Skin of body (tissue), 2 donors: Measurements from ENCODE around the gene SFT2D2. TPM values are rescaled to one million over a fixed set of nuclear protein-coding genes. Genes with fewer than 3 reads are reported as not detected.

Source experiments
- DNase-seq: peaks from one replicate; lab custom pipeline; 2025; lab: John Stamatoyannopoulos, UW
- total RNA-seq: library from RNA; depleted of rRNA; stranded (reverse); fragments of >200 nt; gene quantifications from one replicate; pipeline ENCODE4 v1.2.3, GENCODE V29; 2014

SFT2D2 gene
- total RNA-seq, 1 donor from 2014 or later: 32.8 TPM

- DNase-seq: no peak
Observed at GRCh38 chr1:168264296-168264695, 38.5 kb downstream of the SFT2D2 start.

- no peak for DNase-seq
Observed at GRCh38 chr1:168265596-168265995, 39.8 kb downstream of the SFT2D2 start.

GRCh38 chr1:168266644-168267186, 40.9 kb downstream of the SFT2D2 start:
- DNase-seq: no peak

DNA sequence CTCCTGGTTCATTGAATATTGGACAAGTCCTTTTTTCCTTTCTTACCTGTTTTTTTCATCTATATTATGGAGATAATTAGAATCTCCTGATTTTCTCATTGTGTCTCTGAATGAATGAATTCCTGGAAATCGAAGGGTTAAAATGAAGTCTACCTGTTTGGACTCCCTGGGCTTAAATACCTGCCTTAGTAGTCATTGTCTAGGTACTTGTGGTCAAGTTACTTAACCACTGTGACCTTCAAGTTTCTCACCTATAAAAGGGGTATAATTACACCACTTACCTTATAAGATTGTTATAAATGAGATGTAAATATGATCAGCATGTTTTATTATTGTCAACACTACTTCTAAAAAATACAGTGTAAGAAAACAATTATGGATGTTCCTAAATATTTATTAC, 45.8 kb downstream of the SFT2D2 start:
- no peak for DNase-seq

DNA sequence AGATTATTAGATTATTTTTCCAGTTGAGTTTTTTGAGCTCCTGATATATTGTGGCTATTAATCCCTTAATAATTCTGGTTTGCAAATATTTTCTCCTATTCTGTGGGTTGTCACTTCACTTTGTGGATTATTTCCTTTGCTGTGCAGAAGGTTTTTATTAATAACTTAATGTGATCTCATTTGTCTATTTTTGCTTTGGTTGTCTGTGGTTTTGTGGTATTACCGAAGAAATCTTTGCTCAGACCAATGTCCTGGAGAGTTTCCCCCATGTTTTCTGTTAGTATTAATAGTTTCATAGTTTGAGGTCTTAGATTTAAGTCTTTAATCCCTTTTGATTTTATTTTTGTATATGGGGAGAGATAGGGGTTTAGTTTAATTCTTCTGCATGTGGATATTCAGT, 47.8 kb downstream of the SFT2D2 start:
- DNase-seq: no peak

GRCh38 chr1:168279253-168279652, 53.4 kb downstream of the SFT2D2 start:
- no peak for DNase-seq

- no peak for DNase-seq
Observed at GRCh38 chr1:168280296-168280927, 54.6 kb downstream of the SFT2D2 start, which contains the start of gene TBX19. Gene TBX19 (plus strand): TSS chr1:168280877. CDS start chr1:168281091, 214 bp downstream.

- no peak for DNase-seq
Observed at GRCh38 chr1:168281603-168282325, 56.0 kb downstream of the SFT2D2 start.

DNA sequence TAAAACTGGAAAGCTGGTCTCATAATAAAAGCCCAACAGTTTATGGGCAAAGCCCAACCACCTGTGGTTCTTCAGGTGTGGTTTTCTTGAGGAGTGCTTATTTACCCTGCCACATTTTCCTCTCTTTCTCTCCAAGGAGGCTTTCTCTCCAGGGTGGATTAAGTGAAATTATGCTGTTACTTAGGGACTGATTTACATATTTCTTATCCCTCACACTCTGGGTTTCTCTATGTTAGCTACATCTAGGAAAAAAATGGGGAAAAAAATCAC, 59.7 kb downstream of the SFT2D2 start:
- no peak for DNase-seq

DNA sequence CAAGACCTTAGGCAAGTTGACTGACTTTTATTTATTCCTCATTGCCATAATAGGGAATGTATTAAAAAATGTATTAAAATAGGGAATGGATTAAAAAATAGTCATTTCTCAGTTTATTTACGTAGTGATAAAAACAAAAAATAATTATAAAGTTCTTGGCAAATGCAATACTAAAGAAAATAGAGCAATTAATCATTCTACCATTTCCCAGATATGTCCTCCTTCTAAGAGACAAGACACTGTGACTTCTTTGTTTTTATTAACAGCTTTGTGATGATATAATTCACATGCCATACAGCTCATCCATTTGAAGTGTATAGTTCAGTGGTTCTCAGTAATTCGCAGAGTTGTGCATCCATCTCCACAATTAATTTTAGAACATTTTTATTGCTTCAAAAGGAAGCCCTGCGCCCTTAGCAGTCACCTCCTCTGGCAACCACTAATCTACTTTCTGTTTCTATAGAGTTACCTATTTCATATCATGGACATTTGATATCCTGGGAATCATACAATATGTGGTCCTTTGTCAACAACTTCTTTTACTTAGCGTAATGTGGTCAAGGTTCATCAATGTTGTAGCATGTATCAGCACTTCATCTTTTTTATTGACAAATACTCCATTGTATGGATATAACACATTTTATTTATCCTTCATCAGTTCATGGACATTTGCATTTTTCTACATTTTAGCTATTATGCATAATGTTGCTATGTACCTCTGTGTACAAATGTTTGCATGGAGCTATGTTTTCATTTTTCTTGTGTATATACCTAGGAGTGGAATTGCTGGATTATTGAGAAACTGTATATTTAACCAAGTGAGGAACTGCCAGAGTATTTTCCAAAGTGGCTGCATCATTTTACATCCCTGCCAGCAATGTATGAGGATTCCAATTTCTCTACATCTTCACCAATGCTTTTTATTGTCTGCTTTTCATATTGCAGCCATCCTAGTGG, 60.4 kb downstream of the SFT2D2 start:
- no peak for DNase-seq

DNA sequence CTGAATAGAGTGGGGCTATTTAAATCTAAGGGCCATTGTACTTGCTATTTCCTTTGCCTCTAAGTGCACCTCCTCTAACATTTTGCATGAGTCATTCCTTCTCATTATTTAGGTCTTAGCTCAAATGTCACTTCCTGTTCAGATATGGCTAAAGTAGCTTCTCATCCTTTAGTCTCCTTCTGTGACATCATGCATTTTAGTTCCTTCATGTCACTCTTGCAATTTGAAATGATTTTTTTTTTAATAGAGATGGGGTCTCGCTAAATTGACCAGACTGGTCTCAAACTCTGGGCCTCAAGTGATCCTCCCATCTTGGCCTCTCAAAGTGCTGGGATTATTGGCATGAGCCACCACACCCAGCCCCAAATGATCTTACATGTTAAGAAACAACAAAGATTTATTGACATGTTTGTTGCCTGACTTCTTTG, 61.4 kb downstream of the SFT2D2 start:
- DNase-seq: no peak

DNA sequence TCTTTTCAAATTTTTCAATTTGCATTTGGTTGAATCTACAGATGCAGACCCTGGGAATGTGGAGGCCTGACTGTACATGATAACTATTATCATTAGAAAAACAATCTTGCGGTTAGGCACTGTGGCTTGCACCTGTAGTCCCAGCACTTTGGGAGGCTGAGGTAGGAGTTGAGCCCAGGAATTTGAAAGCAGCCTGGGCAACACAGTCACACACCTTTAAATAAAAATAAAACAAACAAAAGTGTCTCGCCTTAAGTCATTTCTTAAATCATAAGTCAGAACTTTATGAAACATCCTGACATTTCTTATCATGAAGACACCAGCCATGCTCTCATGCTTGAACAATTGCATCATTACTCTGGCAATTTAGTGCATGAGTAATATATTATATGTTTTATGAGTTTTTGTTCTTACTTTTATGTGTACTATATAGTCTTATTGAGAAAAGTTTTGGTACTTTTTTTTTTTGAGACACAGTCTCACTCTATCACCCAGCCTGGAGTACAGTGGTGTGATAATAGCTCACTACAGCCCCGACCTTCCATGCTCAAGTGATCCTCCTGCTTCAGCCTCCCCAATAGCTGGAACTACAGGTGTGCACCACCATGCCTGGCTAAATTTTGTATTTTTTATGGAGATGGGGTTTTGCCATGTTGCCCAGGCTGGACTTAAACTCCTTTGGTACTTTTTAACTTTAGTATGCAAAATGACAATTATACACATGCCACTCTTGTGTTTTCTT, 62.7 kb downstream of the SFT2D2 start:
- DNase-seq: no peak

DNA sequence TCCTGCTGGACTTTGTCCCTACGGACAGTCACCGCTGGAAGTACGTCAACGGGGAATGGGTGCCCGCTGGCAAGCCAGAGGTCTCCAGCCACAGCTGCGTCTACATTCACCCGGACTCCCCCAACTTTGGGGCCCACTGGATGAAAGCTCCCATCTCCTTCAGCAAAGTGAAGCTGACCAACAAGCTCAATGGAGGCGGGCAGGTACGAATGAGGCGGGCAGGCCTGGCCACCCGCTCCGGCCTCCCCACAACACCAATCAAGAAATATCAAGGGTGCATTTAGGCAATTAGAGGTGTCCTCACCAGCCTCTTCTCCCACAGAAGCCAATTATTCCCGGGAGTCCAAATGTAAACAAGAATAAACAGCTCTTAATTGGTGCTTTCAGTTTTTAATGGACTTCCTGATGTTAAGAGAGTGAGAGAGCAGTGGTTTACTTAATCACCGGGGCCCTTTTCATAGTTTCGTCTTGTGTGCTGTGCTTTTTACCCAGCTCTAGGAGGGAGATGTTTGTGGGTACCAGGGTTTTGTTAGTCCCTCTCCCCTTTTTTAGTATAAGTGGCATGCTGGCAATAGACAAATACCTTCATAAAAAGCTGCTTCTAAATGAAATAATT, 65.5 kb downstream of the SFT2D2 start:
- DNase-seq: no peak

GRCh38 chr1:168293356-168293755, 67.6 kb downstream of the SFT2D2 start:
- DNase-seq: no peak

- no peak for DNase-seq
Observed at GRCh38 chr1:168295411-168296114, 69.8 kb downstream of the SFT2D2 start.

DNA sequence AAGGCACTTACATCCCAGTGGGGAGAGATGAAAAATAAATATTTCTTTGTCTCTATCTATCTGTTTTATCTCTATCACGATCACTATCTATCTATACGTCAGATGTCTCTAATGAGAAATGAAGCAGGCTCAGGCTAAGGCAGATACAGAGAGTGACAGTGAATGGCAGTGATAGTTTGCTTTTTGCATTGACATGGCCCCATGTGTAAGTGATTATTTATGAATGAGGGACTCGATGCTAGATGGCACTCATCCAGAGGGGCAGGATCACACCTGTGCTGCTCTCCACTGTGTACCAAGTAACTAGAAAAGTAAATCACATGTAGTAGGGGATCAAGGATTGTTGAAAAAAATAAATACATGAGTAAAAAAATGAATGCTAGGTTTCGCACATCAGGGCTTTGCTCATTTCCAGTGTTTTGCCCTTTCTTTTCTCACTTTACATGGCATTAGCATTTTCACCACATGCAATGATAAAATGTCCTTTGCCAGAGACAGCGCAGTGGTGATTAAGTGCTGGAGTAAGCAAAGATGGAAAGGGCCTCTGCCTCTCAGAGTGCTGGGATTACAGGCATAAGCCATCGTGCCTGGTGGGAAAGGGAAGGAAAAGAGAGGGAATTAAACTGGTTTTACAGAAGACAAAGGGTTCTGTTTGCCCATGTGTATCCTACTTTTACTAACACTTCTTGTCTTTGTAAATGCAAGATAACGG, 71.4 kb downstream of the SFT2D2 start:
- DNase-seq: no peak

GRCh38 chr1:168298446-168298845, 72.6 kb downstream of the SFT2D2 start:
- DNase-seq: no peak

GRCh38 chr1:168300626-168301025, 74.8 kb downstream of the SFT2D2 start:
- DNase-seq: no peak

DNA sequence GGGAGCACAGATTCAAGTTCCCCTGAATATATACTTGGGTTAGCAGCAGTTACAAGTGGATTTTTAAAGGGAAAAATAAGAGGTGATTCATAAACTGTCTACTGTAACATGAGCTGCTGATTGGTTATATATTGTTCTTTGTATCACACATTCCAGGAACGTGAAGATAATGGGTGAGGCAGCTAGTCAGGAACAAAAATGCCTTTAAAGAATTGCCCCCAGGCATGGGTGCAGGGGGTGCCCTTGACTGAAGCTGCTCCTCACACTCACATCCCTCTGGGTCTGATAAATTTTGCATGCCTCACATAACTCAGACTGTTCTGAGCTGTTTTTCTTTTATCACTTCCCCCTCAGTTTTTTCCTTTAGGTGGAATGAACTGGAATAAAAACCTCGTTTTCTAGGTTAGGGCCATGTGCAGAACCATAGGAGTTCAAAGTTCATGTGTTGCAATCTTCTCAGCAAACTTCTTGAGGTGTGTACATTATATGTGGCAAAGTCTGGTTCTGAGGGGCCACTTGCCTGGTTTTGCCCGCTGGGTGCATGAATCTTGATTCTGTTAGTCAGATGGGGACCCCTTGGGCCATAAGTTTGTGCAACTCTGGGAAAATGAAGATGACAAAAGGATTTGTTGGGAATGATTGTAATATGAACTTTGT, 76.0 kb downstream of the SFT2D2 start:
- DNase-seq: no peak
